ENCODE data around the gene CBARP.

Gene CBARP, protein sequence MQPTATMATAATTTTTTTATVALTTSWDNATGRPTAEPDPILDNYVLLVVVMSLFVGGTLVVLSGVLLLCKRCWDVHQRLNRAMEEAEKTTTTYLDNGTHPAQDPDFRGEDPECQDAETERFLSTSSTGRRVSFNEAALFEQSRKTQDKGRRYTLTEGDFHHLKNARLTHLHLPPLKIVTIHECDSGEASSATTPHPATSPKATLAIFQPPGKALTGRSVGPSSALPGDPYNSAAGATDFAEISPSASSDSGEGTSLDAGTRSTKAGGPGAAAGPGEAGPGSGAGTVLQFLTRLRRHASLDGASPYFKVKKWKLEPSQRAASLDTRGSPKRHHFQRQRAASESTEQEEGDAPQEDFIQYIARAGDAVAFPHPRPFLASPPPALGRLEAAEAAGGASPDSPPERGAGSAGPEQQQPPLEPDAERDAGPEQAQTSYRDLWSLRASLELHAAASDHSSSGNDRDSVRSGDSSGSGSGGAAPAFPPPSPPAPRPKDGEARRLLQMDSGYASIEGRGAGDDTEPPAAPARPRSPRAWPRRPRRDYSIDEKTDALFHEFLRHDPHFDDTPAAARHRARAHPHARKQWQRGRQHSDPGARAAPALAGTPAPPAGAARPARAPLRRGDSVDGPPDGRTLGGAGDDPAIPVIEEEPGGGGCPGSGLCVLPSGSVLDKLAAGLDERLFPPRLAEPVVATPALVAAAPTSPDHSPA

GRCh38 chr19:1237754-1238368 is at the start of gene CBARP:
TSS of gene CBARP (minus strand) at chr19:1238005. CDS start at chr19:1236100, 1,905 bp downstream.
- in situ Hi-C loops (cut with HindIII; ENCODE audit: low sequenced_read_pairs), result no loop called here

DNA sequence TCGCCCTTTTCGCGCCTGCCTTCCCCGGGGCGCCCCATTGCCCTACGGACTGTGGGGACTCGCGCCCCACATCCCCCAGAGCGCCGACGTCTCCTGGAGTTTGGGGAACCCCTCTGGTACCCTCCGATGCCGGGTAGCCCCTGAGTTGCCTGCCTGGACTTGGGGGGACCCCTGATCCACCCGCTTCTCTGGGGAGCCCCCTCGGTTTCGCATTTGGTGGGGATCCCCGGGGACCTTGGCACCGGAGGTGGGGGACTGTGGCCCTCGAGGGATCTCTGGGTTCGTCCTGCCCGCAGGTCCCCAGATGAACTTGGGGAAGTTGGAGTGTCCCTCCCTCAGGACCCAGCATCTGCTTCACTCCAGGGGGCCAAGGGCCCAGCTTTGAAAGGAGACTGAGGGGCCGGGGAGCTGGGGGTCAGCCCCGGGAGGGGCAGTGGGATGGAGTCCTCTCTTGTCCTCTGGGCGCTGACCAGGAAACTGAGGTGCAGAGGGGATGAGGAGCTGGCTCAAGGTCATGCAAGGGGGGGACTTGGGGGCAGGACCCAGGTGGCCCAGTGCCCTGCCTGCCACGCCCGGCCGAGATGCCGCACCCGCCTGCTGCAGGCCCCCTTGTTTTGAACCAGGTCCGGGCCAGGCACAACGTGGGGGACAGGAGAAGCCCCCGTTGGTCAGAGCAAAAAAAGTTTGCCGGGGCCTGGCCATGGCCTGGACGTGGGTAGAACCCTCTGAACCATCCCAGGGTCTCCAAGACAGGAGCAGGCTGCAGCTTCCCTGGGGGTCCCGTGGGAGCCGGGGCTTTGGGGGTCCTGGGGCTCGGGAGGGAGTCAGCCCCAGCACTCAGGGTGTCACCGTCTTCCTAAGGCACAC is 48.9 kb upstream of the CBARP start:
- in situ Hi-C loops (cut with HindIII; ENCODE audit: low sequenced_read_pairs), result no loop called here

- in situ Hi-C loops (cut with HindIII; ENCODE audit: low sequenced_read_pairs), result no loop called here
These were observed 48.0 kb upstream of the CBARP start, which contains the start of gene EFNA2 for GRCh38 chr19:1285737-1286360. TSS of gene EFNA2 (plus strand) at chr19:1285873. CDS start at chr19:1286169, 296 bp downstream.

DNA sequence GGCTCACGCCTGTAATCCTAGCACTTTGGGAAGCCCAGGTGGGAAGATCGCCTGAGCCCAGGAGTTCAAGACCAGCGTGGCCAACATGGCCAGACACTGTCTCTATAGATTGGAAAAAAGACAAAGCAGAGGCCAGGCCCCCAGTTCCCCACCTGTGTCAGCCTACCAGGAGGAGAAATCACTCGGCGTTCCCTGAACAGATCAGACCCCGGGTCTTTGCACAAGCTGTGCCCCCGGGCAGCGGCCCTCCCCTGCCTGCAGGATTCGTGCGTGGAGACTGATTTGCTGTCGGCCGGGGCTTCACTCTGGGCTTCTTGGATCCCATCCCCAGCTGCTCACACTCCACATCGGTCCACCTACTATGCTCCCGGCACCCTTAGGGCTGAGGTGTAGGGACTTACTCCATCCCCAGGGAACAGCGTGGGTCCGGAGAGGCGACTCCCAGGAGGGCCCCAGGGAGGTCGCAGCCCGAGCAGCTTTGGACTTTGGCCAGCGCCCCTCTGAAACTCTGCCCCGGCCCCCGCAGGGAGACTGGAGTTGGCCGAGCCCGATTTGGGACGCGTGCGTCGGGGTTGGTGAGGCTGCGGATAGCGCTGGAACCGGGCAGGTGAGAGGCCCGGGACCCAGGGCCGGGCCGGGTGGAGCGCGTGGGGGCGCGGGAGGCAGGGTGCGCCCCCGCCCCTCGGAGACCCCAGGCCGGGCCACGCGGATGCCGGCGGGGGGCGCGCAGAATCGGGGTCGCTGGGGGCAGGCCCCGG is 47.4 kb upstream of the CBARP start:
- in situ Hi-C loops (cut with HindIII; ENCODE audit: low sequenced_read_pairs), result loop anchor here (5.0 kb wide), 4 partner anchors 37 to 187 kb away; no protein-coding TSS in a partner anchor

- in situ Hi-C loops (cut with HindIII; ENCODE audit: low sequenced_read_pairs), result loop anchor here (5.0 kb wide), 4 partner anchors 38 to 188 kb away; no protein-coding TSS in a partner anchor
These were observed 46.6 kb upstream of the CBARP start for GRCh38 chr19:1284293-1284978.

GRCh38 chr19:1283917-1284292 is 46.1 kb upstream of the CBARP start:
- in situ Hi-C loops (cut with HindIII; ENCODE audit: low sequenced_read_pairs), result loop anchor here (5.0 kb wide), 4 partner anchors 38 to 188 kb away; no protein-coding TSS in a partner anchor

GRCh38 chr19:1283207-1283916 is 45.6 kb upstream of the CBARP start:
- in situ Hi-C loops (cut with HindIII; ENCODE audit: low sequenced_read_pairs), result loop anchor here (5.0 kb wide), 4 partner anchors 39 to 189 kb away; no protein-coding TSS in a partner anchor

DNA sequence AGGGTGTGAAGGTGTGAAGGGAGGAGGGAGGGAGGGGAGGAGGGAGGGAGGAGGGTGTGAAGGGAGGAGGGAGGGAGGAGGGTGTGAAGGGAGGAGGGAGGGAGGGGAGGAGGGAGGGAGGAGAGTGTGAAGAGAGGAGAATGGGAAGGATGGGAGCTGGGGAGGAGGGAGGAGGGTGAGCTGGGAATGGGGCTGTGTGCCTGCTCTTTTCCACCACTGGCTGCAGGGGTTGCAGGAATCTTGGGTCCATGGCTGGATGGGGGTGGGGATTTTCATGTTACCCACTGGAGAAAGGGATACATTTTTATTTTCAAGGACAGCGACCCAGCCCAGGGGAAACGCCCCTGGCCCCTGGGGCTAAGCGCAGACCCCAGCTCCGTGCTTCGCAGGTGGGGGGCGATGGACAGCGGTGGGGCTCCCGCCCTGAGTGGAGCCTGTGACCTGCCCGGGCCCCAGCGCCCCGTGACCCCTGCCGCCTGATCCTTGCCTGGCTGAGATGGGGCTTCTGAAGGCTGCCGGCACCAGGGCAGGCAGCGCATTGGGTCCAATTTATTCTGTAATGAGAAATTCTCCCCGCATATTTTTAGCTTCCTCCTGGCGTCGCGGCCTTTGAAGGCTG is 44.9 kb upstream of the CBARP start:
- in situ Hi-C loops (cut with HindIII; ENCODE audit: low sequenced_read_pairs), result loop anchor here (5.0 kb wide), 4 partner anchors 40 to 190 kb away; no protein-coding TSS in a partner anchor

- in situ Hi-C loops (cut with HindIII; ENCODE audit: low sequenced_read_pairs), result loop anchor here (5.0 kb wide), 4 partner anchors 41 to 191 kb away; no protein-coding TSS in a partner anchor
These were observed 43.9 kb upstream of the CBARP start for GRCh38 chr19:1281569-1282287.

- in situ Hi-C loops (cut with HindIII; ENCODE audit: low sequenced_read_pairs), result loop anchor here (5.0 kb wide), 4 partner anchors 41 to 191 kb away; no protein-coding TSS in a partner anchor
These were observed 43.1 kb upstream of the CBARP start for GRCh38 chr19:1280636-1281568.

- in situ Hi-C loops (cut with HindIII; ENCODE audit: low sequenced_read_pairs), result loop anchor here (5.0 kb wide), 4 partner anchors 42 to 192 kb away; no protein-coding TSS in a partner anchor
These were observed 42.1 kb upstream of the CBARP start for GRCh38 chr19:1279782-1280341.

- in situ Hi-C loops (cut with HindIII; ENCODE audit: low sequenced_read_pairs), result no loop called here
These were observed 41.2 kb upstream of the CBARP start for GRCh38 chr19:1278713-1279660.

DNA sequence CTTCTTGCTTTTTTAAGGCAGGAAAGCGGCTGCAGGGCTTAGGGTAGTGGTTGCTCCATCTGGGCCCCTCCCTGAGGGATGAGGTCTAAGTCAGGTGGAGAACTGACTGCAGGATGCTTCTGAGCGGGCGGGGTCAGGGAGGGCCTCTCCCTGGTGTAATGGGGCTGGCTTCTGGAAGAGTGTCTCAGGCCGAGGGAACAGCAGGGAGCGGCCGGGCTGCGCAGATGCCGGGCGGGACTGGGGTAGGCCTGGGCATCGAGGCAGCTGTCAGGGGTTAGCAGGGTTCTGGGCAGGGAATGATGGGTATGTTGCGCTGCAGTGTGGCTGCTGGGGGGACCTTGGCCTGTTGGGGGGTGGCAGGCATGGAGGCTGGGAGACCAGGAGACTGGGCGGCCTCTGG is 40.3 kb upstream of the CBARP start:
- in situ Hi-C loops (cut with HindIII; ENCODE audit: low sequenced_read_pairs), result no loop called here

- in situ Hi-C loops (cut with HindIII; ENCODE audit: low sequenced_read_pairs), result no loop called here
These were observed 39.3 kb upstream of the CBARP start for GRCh38 chr19:1277061-1277460.
